Neural progenitor cell (in vitro differentiated cells): ENCODE results near the gene POP5.

ENCODE experiments used
- CTCF ChIP-seq: fragments of 200-600 bp; sonication (generic); IDR thresholded peaks from 2 replicates; pipeline ENCODE4 v1.5.1; 2017; ENCODE audit warnings: antibody characterized with exemption, mild to moderate bottlenecking
- EZH2phosphoT487 ChIP-seq: fragments of 200-600 bp; sonication (generic); IDR thresholded peaks from 2 replicates; pipeline ENCODE4 v1.6.1; 2017; ENCODE audit warnings: antibody characterized with exemption

GRCh38 chr12:120586206-120586605 is 5.0 kb upstream of the POP5 start:
- TF ChIP-seq CTCF = no peak
- no peak for TF ChIP-seq EZH2phosphoT487
